ENCODE data around the gene NDUFAF2.

NDUFAF2 gene

GRCh38 chr5:61123145-61123544, 178.1 kb downstream of the NDUFAF2 start:
- no peak for DNase-seq (ENCODE audit: low read depth)

- DNase-seq (ENCODE audit: low read depth): no peak
These were observed 185.3 kb downstream of the NDUFAF2 start for GRCh38 chr5:61130289-61130688.

GRCh38 chr5:61132559-61132958, 187.6 kb downstream of the NDUFAF2 start:
- DNase-seq (ENCODE audit: low read depth): peak; percentile 3

GRCh38 chr5:61137835-61138234, 192.8 kb downstream of the NDUFAF2 start:
- DNase-seq (ENCODE audit: low read depth): no peak

- DNase-seq (ENCODE audit: low read depth): no peak
These were observed 194.3 kb downstream of the NDUFAF2 start for GRCh38 chr5:61139094-61139873.

- no peak for DNase-seq (ENCODE audit: low read depth)
These were observed 194.9 kb downstream of the NDUFAF2 start for GRCh38 chr5:61139931-61140330.

GRCh38 chr5:61141801-61142200, 196.8 kb downstream of the NDUFAF2 start:
- no peak for DNase-seq (ENCODE audit: low read depth)

GRCh38 chr5:61142391-61142790, 197.4 kb downstream of the NDUFAF2 start:
- no peak for DNase-seq (ENCODE audit: low read depth)

GRCh38 chr5:61142811-61143210, 197.8 kb downstream of the NDUFAF2 start:
- DNase-seq (ENCODE audit: low read depth): no peak

- no peak for DNase-seq (ENCODE audit: low read depth)
These were observed 203.5 kb downstream of the NDUFAF2 start for GRCh38 chr5:61148515-61148914.

GRCh38 chr5:61151893-61152292, 206.9 kb downstream of the NDUFAF2 start:
- no peak for DNase-seq (ENCODE audit: low read depth)

- no peak for DNase-seq (ENCODE audit: low read depth)
These were observed 214.1 kb downstream of the NDUFAF2 start for GRCh38 chr5:61159070-61159469.

GRCh38 chr5:61159836-61160235, 214.8 kb downstream of the NDUFAF2 start:
- DNase-seq (ENCODE audit: low read depth): no peak

- DNase-seq (ENCODE audit: low read depth): no peak
These were observed 215.5 kb downstream of the NDUFAF2 start for GRCh38 chr5:61160497-61160896.

GRCh38 chr5:61162010-61162831, 217.2 kb downstream of the NDUFAF2 start, which contains the start of gene SMIM15:
Gene SMIM15 (minus strand): TSS chr5:61162468. CDS start chr5:61160171, 2,297 bp downstream.
- DNase-seq (ENCODE audit: low read depth): peak; percentile 70

- DNase-seq (ENCODE audit: low read depth): no peak
These were observed 218.0 kb downstream of the NDUFAF2 start for GRCh38 chr5:61162832-61163567.

- no peak for DNase-seq (ENCODE audit: low read depth)
These were observed 218.9 kb downstream of the NDUFAF2 start for GRCh38 chr5:61163905-61164304.

GRCh38 chr5:61167382-61167781, 222.4 kb downstream of the NDUFAF2 start:
- DNase-seq (ENCODE audit: low read depth): peak; percentile 16

GRCh38 chr5:61168951-61169350, 223.9 kb downstream of the NDUFAF2 start:
- no peak for DNase-seq (ENCODE audit: low read depth)

- DNase-seq (ENCODE audit: low read depth): no peak
These were observed 226.5 kb downstream of the NDUFAF2 start for GRCh38 chr5:61171479-61171878.

GRCh38 chr5:61176631-61177030, 231.6 kb downstream of the NDUFAF2 start:
- DNase-seq (ENCODE audit: low read depth): no peak

- no peak for DNase-seq (ENCODE audit: low read depth)
These were observed 232.1 kb downstream of the NDUFAF2 start for GRCh38 chr5:61177070-61177469.
